Subcutaneous abdominal adipose tissue (tissue), 5 donors: ENCODE results near the gene C2orf76.
A peak's percentile ranks its signal among the peaks of the same experiment; 100 is the strongest.

ENCODE experiments used
- H3K27ac ChIP-seq: one replicate; pipeline ENCODE4 v1.7.0; 2013; ENCODE audit warnings: low read depth, mild to moderate bottlenecking, inconsistent platforms, low read length, moderate library complexity
- H3K27me3 ChIP-seq, 5 donors: one replicate each; pipeline ENCODE4 v1.7.0; 2013; ENCODE audit warnings: low read length in 5 of 5, inconsistent platforms in 1 of 5; ENCODE audit not compliant: control insufficient read depth in 5 of 5, insufficient read depth in 4 of 5
- H3K36me3 ChIP-seq, 5 donors: one replicate each; pipeline ENCODE4 v1.7.0; 2013; ENCODE audit warnings: low read length in 5 of 5; ENCODE audit not compliant: control insufficient read depth in 5 of 5, insufficient read depth in 5 of 5
- H3K4me1 ChIP-seq, 5 donors: one replicate each; pipeline ENCODE4 v1.7.0; 2013; ENCODE audit warnings: low read length in 5 of 5, mild to moderate bottlenecking in 3 of 5, moderate library complexity in 1 of 5; ENCODE audit not compliant: control insufficient read depth in 5 of 5, insufficient read depth in 5 of 5
- H3K4me3 ChIP-seq, 5 donors: one replicate each; pipeline ENCODE4 v1.7.0; 2013; ENCODE audit warnings: low read length in 5 of 5, low read depth in 1 of 5
- H3K9ac ChIP-seq, 5 donors: one replicate each; pipeline ENCODE4 v1.7.0; 2013; ENCODE audit warnings: low read length in 5 of 5, mild to moderate bottlenecking in 4 of 5, moderate library complexity in 3 of 5
- H3K9me3 ChIP-seq, 5 donors: one replicate each; pipeline ENCODE4 v1.7.0; 2013; ENCODE audit warnings: low read length in 5 of 5; ENCODE audit not compliant: control insufficient read depth in 5 of 5
- donor health status: healthy.
- donor health status: healthy.
- donor health status: healthy.
- donor health status: healthy.
- donor health status: healthy.

Gene C2orf76

GRCh38 chr2:119290859-119291587 lies 75.6 kb downstream of the C2orf76 start:
- Histone ChIP-seq H3K9me3 (no peaks in the 10 kb centered on the region), H3K27me3 (no peaks in the 10 kb centered on the region), H3K27ac (no peak overlapping the region), H3K9ac (no peak overlapping the region), H3K4me3 (no peak overlapping the region), H3K36me3 (peaks cover 0 to 22% (median 11%) of the 10 kb centered on the region in 5 donors), H3K4me1 (peaks cover 0 to 12% (median 8%) of the 10 kb centered on the region in 5 donors)

GRCh38 chr2:119289642-119290041 lies 77.0 kb downstream of the C2orf76 start:
- no peak overlapping the region for H3K9ac ChIP-seq
- H3K4me1 ChIP-seq: peaks cover 0 to 12% (median 8%) of the 10 kb centered on the region in 5 donors
- H3K4me3 ChIP-seq: no peak overlapping the region
- no peak overlapping the region for H3K27ac ChIP-seq
- H3K27me3 ChIP-seq: no peaks in the 10 kb centered on the region
- H3K36me3 ChIP-seq: peaks cover 0 to 19% (median 11%) of the 10 kb centered on the region in 5 donors
- no peaks in the 10 kb centered on the region for H3K9me3 ChIP-seq

GRCh38 chr2:119289093-119289492 lies 77.5 kb downstream of the C2orf76 start:
- Histone ChIP-seq H3K4me3 (no peak overlapping the region), H3K27me3 (no peaks in the 10 kb centered on the region), H3K4me1 (peaks cover under 1 to 15% (median 11%) of the 10 kb centered on the region in 5 donors), H3K9me3 (no peaks in the 10 kb centered on the region), H3K9ac (no peak overlapping the region), H3K36me3 (peaks cover 0 to 15% (median 8%) of the 10 kb centered on the region in 5 donors), H3K27ac (no peak overlapping the region)

GRCh38 chr2:119288576-119288975 lies 78.1 kb downstream of the C2orf76 start:
- H3K9me3 ChIP-seq: no peaks in the 10 kb centered on the region
- H3K9ac ChIP-seq: no peak overlapping the region
- peaks cover 5 to 20% (median 10%) of the 10 kb centered on the region in 5 donors for H3K4me1 ChIP-seq
- H3K4me3 ChIP-seq: no peak overlapping the region
- H3K27ac ChIP-seq: no peak overlapping the region
- H3K27me3 ChIP-seq: peaks cover 0 to 2% (median 0%) of the 10 kb centered on the region in 5 donors
- peaks cover 0 to 12% (median 6%) of the 10 kb centered on the region in 5 donors for H3K36me3 ChIP-seq

- no peak overlapping the region for H3K27ac ChIP-seq
- no peaks in the 10 kb centered on the region for H3K9me3 ChIP-seq
- H3K36me3 ChIP-seq: peaks cover 0 to 10% (median 6%) of the 10 kb centered on the region in 5 donors
- no peak overlapping the region for H3K4me3 ChIP-seq
- peaks cover 0 to 2% (median 0%) of the 10 kb centered on the region in 5 donors for H3K27me3 ChIP-seq
- no peak overlapping the region for H3K9ac ChIP-seq
- H3K4me1 ChIP-seq: peaks cover 5 to 33% (median 16%) of the 10 kb centered on the region in 5 donors
Measured at GRCh38 chr2:119286661-119287060, 80.0 kb downstream of the C2orf76 start.

GRCh38 chr2:119283873-119284331 lies 82.7 kb downstream of the C2orf76 start:
- Histone ChIP-seq H3K27ac (peak overlapping the region; percentile 70), H3K4me3 (peak overlapping the region in 3 of 5 donors; percentile 1 to 20 (median 7)), H3K36me3 (peaks cover 0 to 10% (median 6%) of the 10 kb centered on the region in 5 donors), H3K9ac (peak overlapping the region in 1 of 5 donors; percentile 56), H3K9me3 (no peaks in the 10 kb centered on the region), H3K27me3 (peaks cover 0 to 2% (median 0%) of the 10 kb centered on the region in 5 donors), H3K4me1 (peaks cover 7 to 24% (median 13%) of the 10 kb centered on the region in 5 donors)

- Histone ChIP-seq H3K27me3 (peaks cover 0 to 2% (median 0%) of the 10 kb centered on the region in 5 donors), H3K4me1 (peaks cover 8 to 27% (median 15%) of the 10 kb centered on the region in 5 donors), H3K9ac (no peak overlapping the region), H3K9me3 (no peaks in the 10 kb centered on the region), H3K27ac (peak overlapping the region; percentile 70), H3K36me3 (peaks cover 0 to 10% (median 6%) of the 10 kb centered on the region in 5 donors), H3K4me3 (no peak overlapping the region)
Measured at GRCh38 chr2:119282996-119283511, 83.6 kb downstream of the C2orf76 start.

GRCh38 chr2:119282146-119282995 lies 84.3 kb downstream of the C2orf76 start:
- peak overlapping the region; percentile 70 for H3K27ac ChIP-seq

GRCh38 chr2:119280680-119281079 lies 86.0 kb downstream of the C2orf76 start:
- no peaks in the 10 kb centered on the region for H3K9me3 ChIP-seq
- peaks cover 8 to 27% (median 15%) of the 10 kb centered on the region in 5 donors for H3K4me1 ChIP-seq
- H3K4me3 ChIP-seq: no peak overlapping the region
- no peak overlapping the region for H3K27ac ChIP-seq
- peaks cover 0 to 2% (median 0%) of the 10 kb centered on the region in 5 donors for H3K27me3 ChIP-seq
- no peak overlapping the region for H3K9ac ChIP-seq
- no peaks in the 10 kb centered on the region for H3K36me3 ChIP-seq

More at GRCh38 chr2:119282146-119282995, 84.3 kb downstream of the C2orf76 start:
- Histone ChIP-seq H3K27me3 (peaks cover 0 to 2% (median 0%) of the 10 kb centered on the region in 5 donors), H3K4me3 (no peak overlapping the region), H3K4me1 (peaks cover 8 to 27% (median 15%) of the 10 kb centered on the region in 5 donors), H3K36me3 (peaks cover 0 to 10% (median 6%) of the 10 kb centered on the region in 5 donors), H3K9ac (no peak overlapping the region), H3K9me3 (no peaks in the 10 kb centered on the region)
